Measurements from ENCODE around the gene PDE6B.

Gene PDE6B

DNA sequence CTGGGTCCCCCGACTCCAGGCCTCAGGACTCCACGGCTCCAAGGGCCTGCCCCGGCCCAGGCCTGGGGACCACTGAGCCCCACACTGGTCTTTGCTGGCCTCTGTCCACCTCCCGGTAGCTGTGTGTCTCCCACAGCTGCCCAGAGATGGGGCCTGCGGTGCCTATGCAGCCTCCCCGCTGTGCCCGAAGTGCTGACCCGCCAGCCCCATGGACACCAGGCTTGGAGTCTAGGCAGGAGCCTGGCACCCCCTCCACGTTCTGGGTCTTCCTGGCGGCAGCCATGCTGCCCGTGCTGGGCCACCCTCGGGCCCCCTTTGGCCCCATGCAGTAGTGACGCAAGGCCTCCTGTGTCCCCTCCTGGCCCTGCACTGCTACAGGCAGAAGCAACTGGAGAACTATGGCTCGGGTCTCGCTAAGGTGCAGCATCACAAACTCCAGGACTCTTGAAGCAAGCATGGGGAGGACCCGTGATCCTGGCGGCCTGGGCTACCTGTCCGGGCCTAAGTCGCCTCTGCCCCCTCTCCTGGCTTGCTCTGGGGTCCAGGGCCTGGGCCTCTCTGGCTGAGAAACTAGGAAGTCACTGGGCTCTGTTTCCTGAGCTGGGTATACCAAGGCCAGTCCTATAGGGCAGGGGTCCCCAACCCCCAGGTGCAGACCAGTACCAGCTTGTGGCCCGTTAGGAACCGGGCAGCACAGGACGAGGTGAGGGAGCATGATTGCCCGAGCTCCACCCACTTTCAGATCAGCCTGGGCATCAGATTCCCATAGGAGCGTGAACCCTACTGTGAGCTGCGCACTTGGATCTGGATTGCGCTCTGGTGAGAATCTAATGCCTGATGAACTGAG is 49.9 kb downstream of the PDE6B start:
- no peak for DNase-seq

DNA sequence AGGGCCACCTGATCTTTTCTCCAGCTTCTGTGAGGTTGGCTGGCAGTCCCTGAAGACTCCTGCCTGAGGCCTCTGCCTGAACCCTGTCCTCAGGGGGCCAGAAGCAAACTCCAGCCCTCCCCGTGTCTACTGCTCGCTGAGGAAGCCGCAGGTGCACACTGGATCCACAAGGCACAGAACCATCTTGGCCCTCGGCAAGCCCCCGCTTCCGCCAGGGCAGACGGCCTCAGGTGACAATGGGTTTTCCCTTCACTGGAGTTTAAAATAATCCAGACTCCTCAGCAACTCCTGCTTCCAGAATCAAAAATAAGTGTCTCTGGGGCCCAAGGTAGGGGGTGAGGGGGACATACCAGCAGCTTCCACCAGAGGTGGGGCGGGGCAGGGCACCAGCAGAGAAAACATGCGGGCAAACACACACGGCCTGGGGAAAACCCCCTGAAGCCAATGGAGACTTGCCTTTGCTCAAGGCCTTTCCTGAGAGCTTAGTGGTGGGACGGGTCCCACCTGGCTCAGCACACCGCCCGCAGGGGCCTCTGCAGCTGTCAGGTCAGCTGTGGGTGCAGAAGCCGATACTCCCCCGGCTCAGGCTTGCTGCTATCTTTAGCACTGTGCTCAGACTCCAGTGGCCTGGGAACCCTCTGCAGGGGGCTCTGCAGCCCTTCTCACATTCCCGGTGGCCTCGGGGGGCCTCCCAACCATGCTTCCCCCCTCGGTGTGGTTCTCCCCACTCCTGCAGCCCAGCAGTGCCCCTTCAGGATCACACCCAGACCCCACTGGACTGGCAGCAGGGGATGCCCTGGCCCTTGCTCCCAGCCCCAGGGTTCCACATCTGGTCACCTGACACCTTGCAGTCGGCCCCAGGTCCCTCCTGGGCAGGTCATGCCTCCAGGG is 50.9 kb downstream of the PDE6B start:
- DNase-seq, result no peak

DNA sequence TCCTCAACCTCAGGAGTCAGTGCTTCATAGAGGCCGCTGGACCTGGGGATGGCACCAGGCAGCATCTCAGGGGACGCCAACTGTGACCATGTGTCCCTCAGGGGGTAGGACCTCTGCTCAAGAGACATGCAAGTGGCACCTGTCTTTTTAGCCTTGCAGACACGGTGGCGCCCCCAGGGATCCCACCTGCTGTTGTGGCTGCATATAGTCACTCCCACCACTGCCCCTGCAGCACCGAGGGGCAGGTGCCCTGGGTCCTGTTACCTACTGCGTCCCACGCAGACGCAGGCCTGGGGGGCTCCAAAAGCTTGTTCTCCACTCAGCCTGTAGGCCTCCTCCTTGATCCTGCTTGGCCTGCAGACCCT is 51.5 kb downstream of the PDE6B start:
- peak; percentile 41 for DNase-seq

DNA sequence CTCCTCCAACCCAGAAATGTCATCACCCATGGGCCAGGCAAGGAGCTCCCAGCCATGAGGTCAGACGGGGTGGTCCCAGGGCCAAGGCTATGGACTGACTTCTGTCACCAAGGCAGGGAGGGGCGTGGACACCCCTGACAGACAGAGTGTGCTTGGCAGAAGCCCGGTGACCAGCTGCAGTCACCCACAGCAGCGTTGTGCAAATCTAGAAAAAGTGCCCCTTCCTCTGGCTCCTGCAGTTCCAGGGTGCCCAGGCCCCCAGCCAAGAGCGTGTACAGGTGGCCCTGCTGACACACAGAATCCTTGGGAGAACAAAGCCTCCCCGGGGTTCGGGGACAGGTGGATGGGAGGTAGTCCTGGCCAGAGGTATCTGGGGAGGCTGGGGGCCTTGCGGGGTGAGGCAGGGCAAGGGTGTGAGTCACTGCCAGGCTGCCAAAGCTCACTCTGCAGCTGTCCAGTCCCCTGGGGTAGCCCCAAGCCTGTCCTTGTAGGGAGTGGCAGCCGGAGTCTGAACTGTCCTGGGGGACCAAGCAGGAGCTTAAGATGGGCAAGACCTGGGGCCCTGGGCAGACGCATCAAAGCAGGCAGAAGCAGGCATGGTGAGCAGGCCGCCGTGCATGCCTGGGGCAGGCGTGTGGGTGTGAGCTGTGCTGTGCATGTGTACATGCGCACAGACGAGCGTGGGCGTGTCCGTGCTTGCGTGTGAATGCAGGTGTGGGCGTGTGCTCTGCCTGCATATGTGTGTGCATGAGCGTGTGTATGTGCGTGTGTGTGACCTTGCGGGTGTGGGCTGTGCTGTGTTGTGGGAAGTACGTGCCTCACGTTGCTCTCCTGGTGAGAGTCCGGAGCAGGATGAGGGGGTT is 52.3 kb downstream of the PDE6B start:
- DNase-seq, result peak; percentile 86

DNA sequence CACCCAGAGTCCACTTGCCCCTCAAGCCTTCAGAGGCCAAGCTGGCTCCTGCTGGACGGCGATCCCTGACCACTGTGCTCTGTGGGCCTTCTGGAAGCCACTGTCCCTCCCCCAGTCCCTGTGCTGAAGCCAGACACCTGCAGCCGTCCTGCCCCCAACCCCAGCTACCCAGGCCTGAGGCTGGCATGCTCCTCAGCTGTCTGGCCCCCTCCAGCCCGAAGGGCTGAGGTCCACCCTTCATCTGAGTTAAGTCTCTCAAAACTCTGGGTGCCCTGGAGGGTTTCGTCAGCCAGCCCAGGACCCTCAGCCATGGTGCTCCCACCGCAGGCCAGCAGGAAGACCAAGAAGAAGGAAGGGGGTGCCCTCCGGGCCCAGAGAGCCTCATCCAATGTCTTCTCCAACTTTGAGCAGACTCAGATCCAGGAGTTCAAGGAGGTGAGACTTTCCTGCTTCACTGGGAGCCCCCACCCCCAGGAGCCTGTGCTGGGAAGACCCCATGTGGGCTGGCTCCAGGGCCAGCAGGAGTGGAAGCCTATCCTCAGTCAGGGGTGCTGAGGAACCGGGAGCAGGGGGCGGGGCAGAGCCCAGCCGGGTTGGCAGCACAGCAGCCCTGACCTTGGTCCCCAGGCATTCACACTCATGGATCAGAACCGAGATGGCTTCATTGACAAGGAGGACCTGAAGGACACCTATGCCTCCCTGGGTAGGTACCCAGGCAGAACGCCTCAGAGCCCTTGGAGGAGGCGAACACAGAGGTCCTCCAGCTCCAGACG is 53.1 kb downstream of the PDE6B start:
- no peak for DNase-seq

DNA sequence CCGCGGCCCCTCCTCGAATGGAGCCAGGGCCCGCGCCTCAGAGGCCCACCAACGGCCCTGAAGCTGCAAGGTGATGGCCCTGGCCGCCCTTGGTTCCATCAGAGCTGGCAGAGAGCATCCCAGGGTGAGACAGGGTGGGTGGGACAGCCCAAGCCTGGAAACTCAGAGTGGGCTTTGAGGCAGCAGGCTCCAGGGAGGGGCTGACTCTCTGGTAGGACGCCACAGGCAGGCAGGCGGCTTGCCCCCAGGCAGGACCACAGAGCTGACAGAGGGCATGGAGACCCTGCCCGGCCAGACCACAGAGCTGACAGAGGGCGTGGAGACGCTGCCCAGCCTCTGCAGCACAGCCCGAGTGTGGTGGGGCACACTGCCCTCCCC is 53.7 kb downstream of the PDE6B start:
- DNase-seq, result no peak

DNA sequence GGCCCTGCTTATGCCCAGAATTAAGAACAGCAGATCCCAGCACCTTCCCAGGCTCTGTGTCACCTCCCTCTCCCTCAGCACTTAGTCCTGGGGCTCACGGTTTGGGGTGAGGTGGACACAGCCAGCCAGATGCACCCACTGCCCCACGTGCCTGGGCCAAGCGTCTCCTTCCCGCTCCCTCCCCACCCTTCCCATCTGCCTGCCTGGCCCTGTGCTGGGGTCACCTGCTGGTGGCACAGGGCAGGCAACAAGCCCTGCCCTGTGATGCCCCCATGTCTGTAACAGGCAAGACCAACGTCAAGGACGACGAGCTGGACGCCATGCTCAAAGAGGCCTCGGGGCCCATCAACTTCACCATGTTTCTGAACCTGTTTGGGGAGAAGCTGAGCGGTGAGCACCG is 54.3 kb downstream of the PDE6B start:
- no peak for DNase-seq

DNA sequence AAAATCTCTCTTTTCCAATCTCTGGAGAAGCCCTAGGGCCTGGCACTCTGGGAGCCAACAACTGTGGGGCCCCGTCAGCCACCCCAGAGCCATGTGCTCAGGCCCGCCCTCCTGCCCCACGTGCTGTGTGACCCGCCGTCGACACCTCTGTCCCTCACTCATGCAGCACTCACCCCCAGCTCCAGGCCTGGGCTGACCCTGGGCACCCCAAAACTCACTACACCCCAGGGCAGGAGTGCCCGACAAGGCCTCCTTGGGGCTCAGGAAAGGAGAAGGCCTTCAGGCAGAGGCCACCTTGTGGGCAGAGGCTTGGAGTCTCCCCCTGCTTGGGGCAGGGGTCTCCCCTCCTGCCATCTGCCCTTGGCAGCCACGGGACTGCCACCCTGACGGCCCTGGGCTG is 54.7 kb downstream of the PDE6B start:
- DNase-seq, result no peak

DNA sequence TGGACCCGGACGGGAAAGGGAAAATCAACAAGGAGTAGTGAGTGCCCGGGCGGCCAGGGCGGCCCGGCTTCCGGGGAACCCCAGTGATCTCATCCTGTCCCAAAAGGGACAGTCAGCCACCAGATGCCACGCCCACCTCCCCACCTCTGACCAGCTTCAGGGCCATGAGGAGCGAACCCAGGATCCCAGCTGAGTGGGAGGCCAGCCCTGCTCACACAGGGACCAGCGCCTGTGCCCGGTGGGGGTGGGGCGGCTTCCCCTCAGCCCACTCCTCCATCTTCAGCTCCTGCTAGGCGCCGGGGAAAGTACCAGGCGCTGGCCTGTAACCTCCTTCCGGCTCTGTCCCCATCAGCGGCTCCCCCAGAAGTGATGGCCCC is 55.2 kb downstream of the PDE6B start:
- no peak for DNase-seq

DNA sequence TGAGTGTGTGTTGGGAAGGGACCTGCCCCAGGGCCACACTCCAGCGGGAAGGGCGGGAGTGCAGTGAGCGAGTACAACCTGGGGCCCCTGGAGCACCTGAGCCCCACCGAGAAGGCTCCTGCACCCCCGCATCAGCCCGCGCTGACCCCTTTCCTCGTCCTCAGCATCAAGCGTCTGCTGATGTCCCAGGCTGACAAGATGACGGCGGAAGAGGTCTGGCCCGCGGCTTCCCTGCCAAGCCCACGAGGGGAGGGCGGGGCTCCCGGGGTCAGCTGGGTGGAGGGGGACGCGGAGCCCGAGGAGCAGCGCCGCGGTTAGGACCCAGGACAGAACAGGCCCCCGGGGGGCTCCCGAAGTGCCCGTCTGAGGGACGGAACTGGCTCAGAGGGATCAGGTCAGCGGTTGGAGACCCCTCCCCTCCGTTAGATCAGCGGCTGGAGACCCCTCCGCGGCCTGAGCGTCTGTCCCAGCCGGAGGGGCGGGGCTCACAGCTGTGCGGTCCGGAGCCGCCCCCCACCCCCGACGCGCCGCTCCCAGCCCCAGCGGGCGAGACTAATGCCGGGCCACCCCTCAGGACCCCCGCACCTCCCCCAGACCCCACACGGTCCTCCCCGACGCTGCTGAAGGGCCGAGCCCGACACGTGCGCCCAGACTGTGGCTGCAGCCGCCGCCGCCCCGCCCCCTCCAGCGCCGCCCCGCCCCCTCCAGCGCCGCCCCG is 55.7 kb downstream of the PDE6B start:
- DNase-seq, result peak; percentile 57

DNA sequence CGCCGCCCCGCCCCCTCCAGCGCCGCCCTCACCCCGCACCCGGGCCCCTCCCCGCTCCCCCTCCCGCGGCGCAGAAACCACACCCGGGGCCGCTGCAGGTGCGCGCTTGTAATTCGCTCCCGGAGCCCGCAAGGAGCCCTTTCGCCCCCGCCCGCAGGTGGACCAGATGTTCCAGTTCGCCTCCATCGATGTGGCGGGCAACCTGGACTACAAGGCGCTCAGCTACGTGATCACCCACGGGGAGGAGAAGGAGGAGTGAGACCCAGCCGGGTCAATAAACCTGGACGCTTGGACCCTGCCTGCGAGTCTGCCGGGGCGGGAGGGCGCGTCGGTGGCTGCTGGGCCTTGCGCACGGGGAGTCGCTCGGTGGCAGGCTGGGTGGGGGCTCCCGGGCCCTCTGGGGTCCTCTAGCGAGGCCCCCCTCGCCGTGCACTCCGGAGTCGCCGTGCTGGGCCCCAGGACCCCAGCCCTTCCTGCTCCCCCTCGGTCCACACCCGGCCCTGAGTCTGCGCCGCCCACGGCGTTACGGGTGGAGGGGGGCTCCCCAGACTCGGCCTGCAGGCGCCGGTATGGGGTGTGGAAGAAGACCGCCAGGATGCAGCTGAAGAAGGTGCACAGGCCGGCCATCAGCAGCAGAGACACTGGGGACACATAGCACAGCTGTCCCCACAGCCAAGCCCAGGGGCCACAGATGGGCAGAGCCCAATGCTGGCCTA is 56.5 kb downstream of the PDE6B start:
- DNase-seq, result peak; percentile 93

DNA sequence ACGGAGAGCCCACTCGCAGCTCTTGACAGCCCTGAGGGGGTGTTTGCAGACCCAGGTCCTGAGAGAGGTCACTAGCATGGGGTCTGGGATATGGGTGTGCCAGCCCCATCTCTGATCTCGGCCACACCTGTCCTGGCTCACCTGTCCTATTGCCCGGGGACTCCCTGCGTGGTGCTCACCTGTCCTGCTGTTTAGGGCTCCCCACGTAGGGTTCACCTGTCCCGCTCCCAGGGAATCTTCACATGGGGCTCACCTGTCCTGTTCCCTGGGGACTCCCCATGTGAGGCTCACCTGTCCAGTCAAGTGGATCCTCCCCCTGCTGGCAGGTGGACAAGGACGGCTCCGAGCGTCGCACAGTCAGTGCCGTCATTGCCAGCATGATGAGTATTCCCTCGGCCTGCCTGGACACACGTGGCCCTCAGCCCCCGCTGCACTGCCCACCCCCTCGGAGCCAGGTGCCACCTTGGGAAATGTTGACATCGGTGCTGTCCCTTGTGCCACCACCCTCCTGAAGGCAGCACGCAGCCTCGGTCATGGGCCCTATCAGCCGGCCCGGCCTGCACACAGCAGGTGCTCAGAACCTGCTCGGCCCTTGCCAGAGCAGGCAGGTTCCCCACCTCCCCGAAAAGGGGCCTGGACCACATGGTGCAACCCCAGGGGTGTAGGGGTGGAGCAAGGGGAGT is 57.3 kb downstream of the PDE6B start:
- peak; percentile 90 for DNase-seq

DNA sequence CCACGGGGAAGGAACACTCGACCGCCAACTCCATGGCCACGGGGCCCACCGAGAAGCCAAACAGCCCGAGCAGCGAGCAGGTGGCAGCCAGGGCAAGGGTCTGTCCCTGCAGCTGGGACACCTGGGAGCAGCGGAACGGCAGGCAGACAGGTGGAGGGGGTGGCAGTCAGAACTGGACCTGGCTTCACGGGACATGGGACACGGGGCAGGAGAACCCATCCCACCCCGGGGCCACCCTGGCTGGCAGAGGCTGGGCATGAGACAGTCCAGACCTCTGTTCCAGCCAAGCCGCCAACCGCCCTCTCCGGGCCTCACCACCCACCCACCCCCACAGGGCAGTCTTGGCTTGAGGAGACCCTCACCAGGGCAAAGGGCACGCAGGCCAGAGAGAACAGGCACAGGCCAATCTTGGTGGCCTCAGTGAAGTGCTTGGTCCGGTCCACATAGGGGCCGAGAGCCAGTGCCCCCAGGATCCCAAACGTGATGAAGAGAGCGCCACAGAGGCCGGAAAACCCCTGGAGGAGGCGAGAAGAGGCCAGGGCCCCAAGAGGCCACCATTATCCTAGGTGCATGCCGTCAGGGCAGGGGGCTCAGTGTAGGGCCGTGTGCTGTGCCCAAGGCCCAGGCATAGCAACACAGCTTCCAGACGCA is 58.0 kb downstream of the PDE6B start:
- DNase-seq, result no peak

DNA sequence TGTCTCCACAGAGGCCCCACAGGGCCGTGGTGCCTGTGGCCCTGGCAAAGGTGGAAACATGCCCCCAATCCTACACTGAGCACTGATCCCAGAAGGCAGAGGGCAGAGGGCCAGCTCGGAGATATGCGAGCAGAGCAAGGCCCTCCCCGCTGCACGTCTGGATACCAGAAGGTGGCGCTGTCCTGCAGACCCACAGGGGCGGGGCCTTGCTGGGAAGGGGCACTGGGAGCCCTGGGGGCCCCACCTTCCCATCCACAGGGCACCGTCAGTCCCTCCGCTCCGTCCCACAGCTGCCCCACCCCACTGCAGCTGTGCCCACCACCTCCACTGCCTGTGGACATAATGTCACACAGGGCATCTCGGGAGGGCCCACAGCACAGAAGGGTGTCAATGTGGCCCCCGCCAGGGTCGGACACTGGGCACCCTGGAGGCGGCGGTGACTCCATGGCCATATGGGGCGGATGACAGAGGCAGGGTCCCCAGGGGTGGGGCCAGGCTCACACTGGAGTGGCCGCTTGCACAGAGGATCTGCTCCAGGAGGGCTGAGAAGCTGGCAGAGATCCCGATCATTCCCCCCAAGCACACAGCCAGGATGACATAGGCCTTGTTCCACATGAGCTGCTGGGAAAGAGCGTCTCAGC is 58.7 kb downstream of the PDE6B start:
- peak; percentile 42 for DNase-seq

DNA sequence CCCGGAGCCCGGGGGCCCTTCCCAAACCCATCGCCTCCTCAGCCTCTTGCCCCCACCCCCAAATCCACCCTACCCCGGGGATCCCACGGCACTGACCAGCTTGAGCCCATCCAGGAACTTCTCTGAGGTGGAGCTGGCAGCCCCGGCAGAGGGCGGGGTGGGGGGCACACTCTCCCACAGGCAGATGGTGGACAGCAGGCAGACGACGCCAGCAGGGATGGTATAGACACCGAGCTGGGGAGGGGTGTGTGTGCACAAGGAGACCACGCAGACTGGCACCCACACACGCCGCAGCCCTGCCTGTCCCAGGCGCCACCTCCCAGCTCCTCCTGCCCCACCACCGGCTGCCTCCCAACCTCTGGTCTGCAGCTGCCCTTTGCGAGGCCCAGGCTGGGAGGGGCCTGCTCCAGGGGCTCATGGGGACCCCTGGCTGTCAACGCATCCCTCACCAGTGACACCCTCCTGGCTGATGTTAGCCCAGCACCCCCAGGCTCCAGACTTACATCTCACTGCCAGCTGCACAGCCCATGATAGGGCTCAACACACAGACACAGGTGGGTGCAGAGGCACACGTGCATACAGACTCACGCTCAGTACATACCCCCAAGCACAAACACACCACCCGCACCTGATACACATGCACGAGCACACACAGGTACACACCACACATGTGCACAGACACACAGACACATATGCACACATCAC is 59.4 kb downstream of the PDE6B start:
- no peak for DNase-seq

DNA sequence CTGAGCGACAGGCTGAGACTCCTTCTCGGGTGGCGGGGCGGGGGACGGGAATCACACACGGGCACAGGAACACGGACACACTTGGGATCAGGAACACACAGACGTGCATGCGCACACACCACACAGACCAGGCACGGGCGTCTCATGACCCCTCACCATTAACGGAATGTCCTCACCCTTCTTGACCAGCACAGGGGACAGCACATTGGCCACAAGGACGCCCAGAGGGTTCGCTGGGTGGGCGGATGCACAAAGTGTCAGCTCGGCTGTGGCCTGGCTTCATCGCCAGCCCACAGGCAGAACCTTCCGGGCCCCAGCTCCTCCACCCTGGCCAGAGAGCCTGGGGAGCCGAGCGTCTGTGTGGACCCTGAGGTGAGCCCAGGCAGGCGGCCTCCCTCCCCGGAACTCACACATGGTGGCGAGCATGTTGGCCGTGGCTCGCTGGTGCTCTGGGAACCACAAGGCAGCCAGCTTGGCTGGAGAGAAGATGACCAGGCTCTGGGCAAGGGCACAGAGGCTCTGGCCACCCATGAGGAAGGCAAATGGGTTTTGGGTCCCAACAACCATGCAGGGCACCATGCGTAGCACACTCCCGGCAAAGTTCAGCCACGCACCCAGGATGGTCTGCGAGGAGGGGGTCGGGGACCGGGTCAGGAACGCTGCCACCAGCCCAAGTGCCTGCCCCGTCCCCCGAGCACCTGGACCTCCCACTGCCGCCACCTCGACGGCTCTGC is 60.5 kb downstream of the PDE6B start:
- DNase-seq, result no peak

DNA sequence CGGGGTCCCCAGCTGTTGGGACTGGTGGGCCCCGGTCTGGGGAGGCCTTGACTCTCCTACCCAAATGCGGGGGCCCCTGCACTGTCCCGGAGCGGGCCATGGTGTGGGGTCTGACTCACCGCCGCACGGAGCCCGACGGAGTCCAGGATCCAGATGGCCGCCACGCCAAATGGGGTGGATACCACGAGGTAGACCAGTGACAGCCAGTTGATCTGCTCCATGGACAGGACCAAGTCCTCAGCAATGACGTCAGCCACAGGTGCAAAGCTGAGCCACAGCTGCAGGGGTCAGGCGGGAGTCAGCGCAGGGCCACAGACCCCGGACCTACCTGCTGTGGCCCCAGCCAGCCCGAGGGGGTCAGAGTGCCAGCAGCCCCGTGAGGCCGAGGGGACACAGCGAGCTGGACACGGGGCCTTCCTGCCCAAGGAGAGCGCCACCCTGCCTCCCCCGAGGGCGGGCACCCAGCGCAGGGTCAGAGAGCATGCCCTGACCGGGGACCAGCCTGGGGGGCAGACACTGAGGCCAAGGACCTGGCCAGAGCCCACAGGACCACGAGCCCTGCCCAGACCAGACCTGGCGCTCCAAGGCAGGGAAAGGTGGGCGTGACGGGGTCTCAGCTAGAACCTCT is 61.2 kb downstream of the PDE6B start:
- DNase-seq, result no peak
